Measurements from ENCODE around the gene KCNQ1. TPM values are rescaled to one million over a fixed set of nuclear protein-coding genes. Genes with fewer than 3 reads are reported as not detected.
A peak's percentile ranks its signal among the peaks of the same experiment; 100 is the strongest.

Gene KCNQ1
- total and polyA plus RNA-seq, 2 donors (not counting 1 experiment from before 2014, with no cell fraction given) = not detected

DNA sequence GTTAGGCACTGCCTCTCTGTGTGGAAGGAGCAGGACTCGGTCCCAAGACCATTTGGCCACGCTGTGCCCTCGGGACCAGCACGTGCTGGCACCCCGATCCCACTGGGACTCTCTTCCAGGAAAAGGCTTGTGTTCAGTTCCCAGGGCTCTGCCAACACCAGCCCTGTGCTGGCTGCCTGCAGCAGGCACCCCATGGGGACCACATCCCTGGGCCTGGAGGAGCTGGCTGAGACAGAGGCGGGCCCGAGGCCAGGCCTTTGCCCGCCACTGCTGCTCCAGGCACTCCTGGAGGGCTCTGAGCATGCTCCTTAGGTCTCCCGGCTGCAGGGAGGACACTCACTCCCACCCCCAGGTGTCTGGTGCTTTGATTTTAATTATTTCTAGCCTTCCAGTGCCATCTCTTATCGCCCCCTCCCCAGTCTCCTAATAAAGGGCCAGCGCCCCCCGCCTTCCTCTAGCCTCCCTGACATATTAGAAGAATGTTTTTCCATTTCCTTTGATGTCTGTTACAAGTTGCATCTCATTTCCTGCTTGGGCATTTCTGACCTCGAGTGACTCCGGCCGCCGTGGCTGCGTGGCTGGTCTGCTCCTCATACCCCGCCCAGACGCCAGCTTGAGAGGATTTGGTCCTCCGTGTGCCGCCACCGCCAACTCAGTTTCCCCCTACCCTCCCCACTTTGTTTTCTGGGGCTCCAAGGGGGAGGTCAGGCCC is 426.3 kb downstream of the KCNQ1 start:
- no peaks in the 10 kb centered on the region for H4K20me1 ChIP-seq (ENCODE audit: control insufficient read depth, extremely low read depth, insufficient read depth, low read length)
- no peaks in the 10 kb centered on the region for H3K36me3 ChIP-seq (ENCODE audit: control insufficient read depth, insufficient read depth, low read length)
- H2AFZ ChIP-seq (ENCODE audit: low read length) = no peak overlapping the region
- no peak overlapping the region for H3K9ac ChIP-seq (ENCODE audit: insufficient read depth, low read length)
- TF ChIP-seq EZH2 (IDR thresholded peaks at IDR 0.05; ENCODE audit: low read length, missing control alignments) = no peak
- TF ChIP-seq, protein P1, sequence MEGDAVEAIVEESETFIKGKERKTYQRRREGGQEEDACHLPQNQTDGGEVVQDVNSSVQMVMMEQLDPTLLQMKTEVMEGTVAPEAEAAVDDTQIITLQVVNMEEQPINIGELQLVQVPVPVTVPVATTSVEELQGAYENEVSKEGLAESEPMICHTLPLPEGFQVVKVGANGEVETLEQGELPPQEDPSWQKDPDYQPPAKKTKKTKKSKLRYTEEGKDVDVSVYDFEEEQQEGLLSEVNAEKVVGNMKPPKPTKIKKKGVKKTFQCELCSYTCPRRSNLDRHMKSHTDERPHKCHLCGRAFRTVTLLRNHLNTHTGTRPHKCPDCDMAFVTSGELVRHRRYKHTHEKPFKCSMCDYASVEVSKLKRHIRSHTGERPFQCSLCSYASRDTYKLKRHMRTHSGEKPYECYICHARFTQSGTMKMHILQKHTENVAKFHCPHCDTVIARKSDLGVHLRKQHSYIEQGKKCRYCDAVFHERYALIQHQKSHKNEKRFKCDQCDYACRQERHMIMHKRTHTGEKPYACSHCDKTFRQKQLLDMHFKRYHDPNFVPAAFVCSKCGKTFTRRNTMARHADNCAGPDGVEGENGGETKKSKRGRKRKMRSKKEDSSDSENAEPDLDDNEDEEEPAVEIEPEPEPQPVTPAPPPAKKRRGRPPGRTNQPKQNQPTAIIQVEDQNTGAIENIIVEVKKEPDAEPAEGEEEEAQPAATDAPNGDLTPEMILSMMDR (conservative IDR thresholded peaks at IDR 0.05 in 1 of 2, IDR thresholded peaks at IDR 0.05 in 1 of 2; ENCODE audit: low read depth in 1 of 2, low read length in 2 of 2) = no peak
- no peak overlapping the region for H3K4me2 ChIP-seq (ENCODE audit: extremely low read depth, insufficient read depth, low read length)
- H3K27ac ChIP-seq (ENCODE audit: insufficient read depth, low read length) = no peak overlapping the region
- no peak overlapping the region for H3K4me3 ChIP-seq (replicated peaks in 1 of 4; ENCODE audit: control extremely low read depth in 1 of 4, insufficient read depth in 1 of 4, low read depth in 3 of 4, low read length in 4 of 4)
- DNase-seq (ENCODE audit: low read depth in 2 of 2) = no peak
- no peaks in the 10 kb centered on the region for H3K4me1 ChIP-seq (ENCODE audit: control insufficient read depth, extremely low read depth, insufficient read depth, low read length)
- peaks cover 8% of the 10 kb centered on the region for H3K27me3 ChIP-seq (ENCODE audit: control insufficient read depth, insufficient read depth, low read length)
- no peaks in the 10 kb centered on the region for H3K79me2 ChIP-seq (ENCODE audit: control insufficient read depth, insufficient read depth, low read length)
- no peaks in the 10 kb centered on the region for H3K9me3 ChIP-seq (ENCODE audit: control insufficient read depth, insufficient read depth, low read depth, low read length)

DNA sequence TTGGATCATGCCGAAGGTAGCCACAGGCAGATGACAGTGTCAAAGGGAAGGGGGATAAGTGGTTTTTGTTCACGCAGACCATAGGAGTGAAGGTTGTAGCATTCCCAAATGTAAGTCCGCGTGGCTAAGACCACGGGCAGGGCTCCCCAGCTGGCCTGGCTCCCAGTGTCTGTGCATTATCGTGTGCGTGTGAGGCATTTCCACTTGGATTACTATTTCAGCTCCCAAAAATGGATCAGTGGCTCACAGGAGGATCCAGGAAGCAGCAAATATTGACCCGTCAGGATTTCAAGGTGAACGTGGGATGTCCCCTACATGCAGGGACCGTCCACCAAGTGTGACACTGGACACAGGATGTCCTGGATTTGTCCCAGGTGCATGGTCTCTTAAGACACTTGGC is 430.2 kb downstream of the KCNQ1 start:
- peaks cover 2% of the 10 kb centered on the region for H3K27me3 ChIP-seq (ENCODE audit: control insufficient read depth, insufficient read depth, low read length)
- H3K79me2 ChIP-seq (ENCODE audit: control insufficient read depth, insufficient read depth, low read length) = no peaks in the 10 kb centered on the region
- H3K27ac ChIP-seq (ENCODE audit: insufficient read depth, low read length) = no peak overlapping the region
- H3K4me3 ChIP-seq (replicated peaks in 1 of 4; ENCODE audit: control extremely low read depth in 1 of 4, insufficient read depth in 1 of 4, low read depth in 3 of 4, low read length in 4 of 4) = no peak overlapping the region
- no peak overlapping the region for H2AFZ ChIP-seq (ENCODE audit: low read length)
- DNase-seq (ENCODE audit: low read depth in 2 of 2) = no peak
- no peaks in the 10 kb centered on the region for H4K20me1 ChIP-seq (ENCODE audit: control insufficient read depth, extremely low read depth, insufficient read depth, low read length)
- H3K9me3 ChIP-seq (ENCODE audit: control insufficient read depth, insufficient read depth, low read depth, low read length) = no peaks in the 10 kb centered on the region
- H3K4me1 ChIP-seq (ENCODE audit: control insufficient read depth, extremely low read depth, insufficient read depth, low read length) = no peaks in the 10 kb centered on the region
- no peak overlapping the region for H3K9ac ChIP-seq (ENCODE audit: insufficient read depth, low read length)
- H3K4me2 ChIP-seq (ENCODE audit: extremely low read depth, insufficient read depth, low read length) = no peak overlapping the region
- H3K36me3 ChIP-seq (ENCODE audit: control insufficient read depth, insufficient read depth, low read length) = no peaks in the 10 kb centered on the region
- TF ChIP-seq EZH2 (IDR thresholded peaks at IDR 0.05; ENCODE audit: low read length, missing control alignments) = no peak
- TF ChIP-seq, protein P1 (conservative IDR thresholded peaks at IDR 0.05 in 1 of 2, IDR thresholded peaks at IDR 0.05 in 1 of 2; ENCODE audit: low read depth in 1 of 2, low read length in 2 of 2) = no peak

DNA sequence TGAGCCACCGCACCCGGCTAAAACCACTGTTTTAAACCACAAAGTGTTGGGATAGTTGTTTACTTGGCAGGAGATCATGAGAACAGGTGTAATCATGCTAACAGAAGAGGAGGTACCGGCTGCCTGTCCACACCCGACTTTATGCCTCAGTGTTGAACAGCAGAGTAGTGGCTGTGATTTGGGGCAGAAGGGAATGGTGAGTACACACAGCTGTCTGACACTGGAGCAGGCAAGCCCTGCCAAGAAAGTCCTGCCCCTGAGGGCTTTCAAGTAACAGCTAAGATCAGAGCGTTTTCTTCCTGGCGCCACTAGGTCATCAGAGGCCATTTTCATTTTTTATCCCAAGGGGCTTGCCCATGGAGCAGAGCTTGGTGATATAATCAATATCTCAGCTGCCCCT is 432.7 kb downstream of the KCNQ1 start:
- no peaks in the 10 kb centered on the region for H3K36me3 ChIP-seq (ENCODE audit: control insufficient read depth, insufficient read depth, low read length)
- H3K4me3 ChIP-seq (replicated peaks in 1 of 4; ENCODE audit: control extremely low read depth in 1 of 4, insufficient read depth in 1 of 4, low read depth in 3 of 4, low read length in 4 of 4) = no peak overlapping the region
- no peak overlapping the region for H3K4me2 ChIP-seq (ENCODE audit: extremely low read depth, insufficient read depth, low read length)
- TF ChIP-seq, protein P1 (conservative IDR thresholded peaks at IDR 0.05 in 1 of 2, IDR thresholded peaks at IDR 0.05 in 1 of 2; ENCODE audit: low read depth in 1 of 2, low read length in 2 of 2) = no peak
- TF ChIP-seq EZH2 (IDR thresholded peaks at IDR 0.05; ENCODE audit: low read length, missing control alignments) = no peak
- H3K9ac ChIP-seq (ENCODE audit: insufficient read depth, low read length) = no peak overlapping the region
- no peaks in the 10 kb centered on the region for H3K79me2 ChIP-seq (ENCODE audit: control insufficient read depth, insufficient read depth, low read length)
- peaks cover 2% of the 10 kb centered on the region for H3K27me3 ChIP-seq (ENCODE audit: control insufficient read depth, insufficient read depth, low read length)
- no peaks in the 10 kb centered on the region for H3K9me3 ChIP-seq (ENCODE audit: control insufficient read depth, insufficient read depth, low read depth, low read length)
- H3K4me1 ChIP-seq (ENCODE audit: control insufficient read depth, extremely low read depth, insufficient read depth, low read length) = no peaks in the 10 kb centered on the region
- peak in 1 of 2 donors; percentile 47 for DNase-seq (ENCODE audit: low read depth in 2 of 2)
- H2AFZ ChIP-seq (ENCODE audit: low read length) = no peak overlapping the region
- H4K20me1 ChIP-seq (ENCODE audit: control insufficient read depth, extremely low read depth, insufficient read depth, low read length) = no peaks in the 10 kb centered on the region
- H3K27ac ChIP-seq (ENCODE audit: insufficient read depth, low read length) = no peak overlapping the region

All from fibroblast of lung (primary cell).